ENCODE measurements around the gene LRRFIP2.
A peak's percentile ranks its signal among the peaks of the same experiment; 100 is the strongest.

Gene LRRFIP2

DNA sequence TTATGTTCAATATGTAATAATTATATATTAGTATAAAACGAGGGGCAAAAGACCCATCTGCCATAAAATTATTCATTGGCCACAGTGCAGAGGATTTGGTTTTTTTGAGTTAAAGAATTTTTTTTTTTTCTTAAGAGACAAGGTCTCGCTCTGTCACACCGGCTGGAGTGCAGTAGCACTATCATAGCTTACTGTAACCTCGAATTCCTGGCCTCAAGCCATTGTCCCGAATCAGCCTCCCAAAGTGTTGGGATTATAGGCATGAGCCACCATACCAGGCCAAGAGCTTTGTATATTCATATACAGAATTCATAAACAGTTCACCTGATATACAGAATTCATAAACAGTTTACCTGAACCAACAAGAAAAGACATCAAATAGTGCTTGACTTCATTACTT, 20.2 kb upstream of the LRRFIP2 start:
- ChIA-PET POLR2A (ENCODE audit: low non-redundant PET) (no interaction called here), CTCF (no interaction called here)
- TF ChIP-seq, protein P1, sequence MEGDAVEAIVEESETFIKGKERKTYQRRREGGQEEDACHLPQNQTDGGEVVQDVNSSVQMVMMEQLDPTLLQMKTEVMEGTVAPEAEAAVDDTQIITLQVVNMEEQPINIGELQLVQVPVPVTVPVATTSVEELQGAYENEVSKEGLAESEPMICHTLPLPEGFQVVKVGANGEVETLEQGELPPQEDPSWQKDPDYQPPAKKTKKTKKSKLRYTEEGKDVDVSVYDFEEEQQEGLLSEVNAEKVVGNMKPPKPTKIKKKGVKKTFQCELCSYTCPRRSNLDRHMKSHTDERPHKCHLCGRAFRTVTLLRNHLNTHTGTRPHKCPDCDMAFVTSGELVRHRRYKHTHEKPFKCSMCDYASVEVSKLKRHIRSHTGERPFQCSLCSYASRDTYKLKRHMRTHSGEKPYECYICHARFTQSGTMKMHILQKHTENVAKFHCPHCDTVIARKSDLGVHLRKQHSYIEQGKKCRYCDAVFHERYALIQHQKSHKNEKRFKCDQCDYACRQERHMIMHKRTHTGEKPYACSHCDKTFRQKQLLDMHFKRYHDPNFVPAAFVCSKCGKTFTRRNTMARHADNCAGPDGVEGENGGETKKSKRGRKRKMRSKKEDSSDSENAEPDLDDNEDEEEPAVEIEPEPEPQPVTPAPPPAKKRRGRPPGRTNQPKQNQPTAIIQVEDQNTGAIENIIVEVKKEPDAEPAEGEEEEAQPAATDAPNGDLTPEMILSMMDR (conservative IDR thresholded peaks at IDR 0.05; ENCODE audit: low read depth) = no peak
- no peak for DNase-seq (ENCODE audit: low spot score)
- no peak overlapping the region for H3K27ac ChIP-seq

DNA sequence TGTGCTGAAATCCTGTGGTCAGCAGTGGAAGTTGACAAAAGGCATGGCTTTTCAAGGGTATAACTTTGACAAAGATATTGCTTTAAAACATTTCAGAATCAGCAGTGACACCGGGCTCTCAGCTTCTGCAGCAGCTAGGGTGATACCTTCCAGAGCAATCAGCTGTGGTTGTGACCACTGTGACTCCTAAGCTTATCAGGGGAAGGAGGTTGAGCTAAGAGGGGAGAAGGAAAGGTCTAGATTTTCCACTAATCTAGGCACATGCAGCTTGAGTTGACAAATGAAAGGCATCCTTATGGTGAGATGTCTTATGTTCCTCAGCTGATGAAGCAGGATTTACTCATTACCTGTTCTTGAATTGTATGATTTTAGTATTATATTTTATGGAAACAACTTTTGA, 16.3 kb upstream of the LRRFIP2 start:
- ChIA-PET CTCF (no interaction called here), POLR2A (ENCODE audit: low non-redundant PET) (no interaction called here)
- TF ChIP-seq, protein P1 (conservative IDR thresholded peaks at IDR 0.05; ENCODE audit: low read depth) = no peak
- DNase-seq (ENCODE audit: low spot score) = no peak
- no peak overlapping the region for H3K27ac ChIP-seq

DNA sequence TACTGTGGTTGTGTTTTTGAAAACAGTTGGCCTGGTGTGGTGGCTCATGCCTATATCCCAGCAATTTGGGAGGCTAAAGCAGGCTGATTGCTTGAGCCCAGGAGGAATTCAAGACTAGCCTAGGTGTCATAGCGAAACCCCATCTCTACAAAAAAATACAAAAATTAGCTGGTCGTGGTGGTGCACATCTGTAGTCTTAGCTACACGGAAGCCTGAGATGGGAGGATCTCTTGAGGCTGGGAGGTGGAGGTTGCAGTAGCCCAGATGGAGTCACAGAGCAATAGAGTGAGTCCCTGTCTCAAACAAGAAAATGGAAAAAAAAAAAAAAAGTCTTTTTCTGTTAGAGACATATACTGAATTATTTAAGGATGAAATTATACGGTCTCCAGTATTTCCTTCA, 14.7 kb upstream of the LRRFIP2 start:
- ChIA-PET CTCF (no interaction called here), POLR2A (ENCODE audit: low non-redundant PET) (no interaction called here)

DNA sequence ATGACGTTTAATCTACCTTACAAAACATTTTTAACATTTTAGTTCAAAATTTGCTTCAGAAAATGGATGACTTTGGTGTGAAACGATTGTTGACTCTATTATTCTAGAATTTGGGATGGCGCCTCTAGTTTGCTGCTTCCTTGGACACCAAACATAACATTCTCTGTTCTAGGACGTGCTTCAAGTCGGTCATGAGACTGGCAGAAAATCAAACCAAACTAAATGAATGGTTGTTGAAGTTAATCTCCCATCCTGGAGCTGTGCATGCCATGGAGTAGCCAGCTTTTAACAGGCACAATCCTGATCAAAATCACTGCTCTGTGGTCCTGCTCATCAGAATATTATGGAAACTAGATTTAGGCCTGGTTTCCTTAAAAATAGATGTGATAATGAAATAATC, 9.6 kb upstream of the LRRFIP2 start:
- POLR2A ChIA-PET (ENCODE audit: low non-redundant PET) = no interaction called here
- H3K27ac ChIP-seq = peak overlapping the region; percentile 80
- TF ChIP-seq, protein P1 (conservative IDR thresholded peaks at IDR 0.05; ENCODE audit: low read depth) = no peak
- DNase-seq (ENCODE audit: low spot score) = no peak
- CTCF ChIA-PET = no interaction called here

More for the DNA sequence above, 14.7 kb upstream of the LRRFIP2 start:
- no peak for DNase-seq (ENCODE audit: low spot score)
- no peak overlapping the region for H3K27ac ChIP-seq
- TF ChIP-seq, protein P1 (conservative IDR thresholded peaks at IDR 0.05; ENCODE audit: low read depth) = no peak

DNA sequence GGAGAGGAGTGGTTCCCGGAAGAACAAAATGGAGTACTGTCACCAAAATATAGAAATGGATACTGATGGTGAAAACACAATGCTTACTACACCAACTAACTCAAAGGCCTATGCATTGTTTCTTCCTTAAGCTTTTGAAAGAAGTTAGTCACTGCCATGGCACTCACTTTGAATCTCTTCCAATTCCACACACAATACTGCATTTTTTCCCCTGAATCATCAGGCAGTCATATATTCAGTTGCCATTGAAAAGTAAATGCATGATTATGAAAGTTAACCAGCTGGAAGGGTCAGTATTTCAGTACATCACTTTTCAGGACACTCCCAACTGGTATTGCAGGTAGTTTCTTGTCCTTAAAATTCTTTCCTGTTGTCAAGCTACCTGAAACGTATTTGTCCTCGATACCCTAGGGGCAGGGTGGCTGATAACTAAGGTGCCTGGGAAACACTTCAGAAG, 9.0 kb upstream of the LRRFIP2 start:
- H3K27ac ChIP-seq = no peak overlapping the region
- peak; percentile 69 for DNase-seq (ENCODE audit: low spot score)
- TF ChIP-seq, protein P1 (conservative IDR thresholded peaks at IDR 0.05; ENCODE audit: low read depth) = no peak
- CTCF ChIA-PET = interaction anchor here (0.5 kb wide), 1 partner anchor 37 kb away, joined by 3 read pairs; no protein-coding TSS in a partner anchor
- POLR2A ChIA-PET (ENCODE audit: low non-redundant PET) = no interaction called here

DNA sequence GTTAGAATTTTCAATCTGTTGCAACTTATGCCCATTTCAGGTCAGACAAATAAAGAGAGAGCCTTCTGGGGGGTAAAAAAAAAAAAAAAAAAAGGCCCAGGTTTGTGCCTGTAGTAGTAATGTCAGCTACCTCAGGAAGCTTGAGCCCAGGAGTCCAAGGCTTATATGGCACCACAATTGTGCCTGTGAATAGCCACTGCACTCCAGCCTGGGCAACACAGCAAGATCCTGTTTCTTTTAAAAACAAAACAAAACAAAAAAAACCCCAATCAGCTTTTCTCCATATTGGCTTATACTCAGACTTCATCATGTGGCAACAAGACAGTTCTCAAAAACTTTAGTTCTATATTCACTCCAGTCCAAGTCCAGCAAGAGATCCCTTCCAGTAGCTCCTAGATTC, 8.4 kb upstream of the LRRFIP2 start:
- POLR2A ChIA-PET (ENCODE audit: low non-redundant PET) = no interaction called here
- DNase-seq (ENCODE audit: low spot score) = no peak
- no peak overlapping the region for H3K27ac ChIP-seq
- TF ChIP-seq, protein P1 (conservative IDR thresholded peaks at IDR 0.05; ENCODE audit: low read depth) = no peak
- CTCF ChIA-PET = interaction anchor here (0.5 kb wide), 1 partner anchor 38 kb away, joined by 3 read pairs; no protein-coding TSS in a partner anchor

Measured in RWPE1 (cell line).